SW480 (cell line): ENCODE results near the gene HOXB1.
A peak's percentile ranks its signal among the peaks of the same experiment; 100 is the strongest.

ENCODE experiments used
- DNase-seq: peaks from one replicate; pipeline ENCODE4 v3.0.0-alpha.2; 2016; ENCODE audit warnings: low spot score

Gene HOXB1

DNA sequence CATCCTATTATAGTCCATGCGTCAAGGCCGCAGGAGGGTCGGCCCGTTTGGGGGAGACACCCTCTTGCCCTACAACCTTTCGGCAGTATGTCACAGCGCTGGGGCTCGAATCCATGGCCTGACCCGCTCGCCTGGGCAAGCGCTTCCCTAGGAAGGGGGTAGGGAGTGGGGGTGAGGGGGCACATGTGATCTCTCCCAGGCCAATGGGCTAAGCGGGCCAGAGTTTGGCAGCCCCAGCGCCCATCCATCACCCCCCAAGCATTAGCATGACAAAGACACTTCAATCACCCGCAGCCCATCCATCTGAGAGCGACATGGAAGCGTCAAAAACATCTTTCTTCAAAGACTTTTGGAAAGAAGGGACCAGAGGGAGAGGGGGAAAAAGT is at the start of gene HOXB1:
Gene HOXB1, minus strand, starts transcription at position 125 of the 386 bp plus-strand sequence. Its CDS starts 107 bp downstream, at position 18.
- no peak for DNase-seq

DNA sequence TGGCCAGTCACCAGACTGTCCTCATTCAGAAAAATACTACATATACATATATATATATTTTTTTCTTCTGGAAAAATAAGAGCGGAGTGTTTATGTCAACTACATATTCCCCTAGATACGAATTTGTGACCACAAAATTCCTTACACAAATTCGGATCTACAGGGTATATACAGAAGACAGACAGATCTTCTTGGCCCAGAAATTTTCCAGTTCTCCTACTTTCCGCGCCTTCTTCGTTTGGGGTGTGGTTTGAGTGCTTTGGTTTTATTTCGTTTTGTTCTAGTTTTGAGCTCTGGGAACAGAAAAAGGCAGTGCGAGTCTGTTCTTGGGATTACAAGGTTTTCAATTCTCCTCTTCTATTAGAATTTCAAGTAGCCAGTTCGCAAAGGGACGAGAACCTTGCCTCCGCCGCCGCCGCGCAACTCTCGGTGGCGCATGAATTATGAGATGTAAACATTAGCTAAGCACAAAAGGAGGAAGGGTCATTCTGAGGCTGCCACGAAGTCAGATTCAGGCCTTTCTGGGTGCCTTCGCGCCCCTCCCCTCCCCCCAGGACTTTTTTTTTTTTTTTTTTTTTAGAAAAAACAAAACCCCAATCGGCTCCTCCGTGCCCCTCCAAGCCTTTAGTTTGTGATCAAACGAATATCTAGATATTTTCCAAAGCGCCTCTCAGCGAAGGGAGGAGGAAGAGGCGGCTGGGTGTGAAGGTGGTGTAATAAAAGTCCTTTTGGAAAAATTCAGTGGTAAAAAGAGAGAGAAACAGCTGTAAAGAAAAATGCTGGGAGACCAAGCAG is 49.1 kb upstream of the HOXB1 start:
- peak; percentile 43 for DNase-seq

DNA sequence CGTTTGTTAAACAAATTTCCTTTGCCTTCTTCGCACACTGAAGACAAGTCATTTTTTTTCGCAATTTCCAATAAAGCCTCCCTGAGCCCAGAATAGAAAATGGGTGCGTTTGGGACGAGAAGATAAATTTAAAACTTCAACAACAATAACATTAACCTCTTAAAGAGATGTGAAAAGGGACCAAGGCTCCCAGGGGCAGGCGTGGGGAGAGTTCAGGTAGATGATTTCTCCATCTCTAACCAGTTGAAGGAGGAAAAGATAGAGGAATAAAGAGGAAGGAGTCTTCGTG is 48.6 kb upstream of the HOXB1 start:
- no peak for DNase-seq

DNA sequence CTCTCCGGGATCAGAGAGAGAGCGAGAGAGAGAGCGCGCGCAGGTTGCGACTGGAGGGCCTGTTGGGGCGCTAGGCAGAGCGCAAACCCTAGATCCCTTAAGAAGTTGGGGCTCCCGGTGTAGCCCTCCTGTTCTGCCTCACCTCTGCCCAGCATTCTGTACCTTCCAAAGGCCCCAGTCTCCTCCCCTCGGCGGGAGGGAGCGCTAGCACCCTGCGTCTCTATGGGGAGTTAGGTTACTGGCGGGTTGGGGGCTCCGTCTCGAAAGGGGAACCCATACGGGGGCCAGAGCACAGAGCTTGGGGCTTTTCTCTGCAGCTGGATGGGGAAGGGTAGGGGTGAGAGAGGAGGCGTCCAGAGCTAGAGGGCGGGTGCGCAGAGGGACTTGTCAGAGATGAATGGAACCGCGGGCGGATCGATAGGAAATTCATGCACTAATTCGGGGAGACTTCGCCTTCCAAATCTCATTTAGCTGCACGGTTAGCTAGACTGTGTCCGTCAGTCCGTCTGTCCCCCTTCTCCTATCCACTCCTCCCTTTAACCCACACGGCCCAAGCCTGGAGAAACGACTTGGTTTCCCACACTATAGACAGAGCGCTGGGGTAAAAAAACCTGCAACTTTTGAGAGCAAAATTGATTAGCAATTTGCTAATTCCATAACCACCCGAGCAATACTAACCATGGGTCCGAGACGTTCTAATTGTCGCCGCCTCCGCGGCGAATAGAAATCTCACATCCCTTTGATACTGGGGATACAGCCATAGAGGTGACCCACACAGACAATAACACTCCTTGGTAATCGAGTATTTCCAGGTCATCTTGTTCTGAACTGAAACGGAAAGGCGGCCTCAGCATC is 48.0 kb upstream of the HOXB1 start:
- DNase-seq: peak; percentile 36

DNA sequence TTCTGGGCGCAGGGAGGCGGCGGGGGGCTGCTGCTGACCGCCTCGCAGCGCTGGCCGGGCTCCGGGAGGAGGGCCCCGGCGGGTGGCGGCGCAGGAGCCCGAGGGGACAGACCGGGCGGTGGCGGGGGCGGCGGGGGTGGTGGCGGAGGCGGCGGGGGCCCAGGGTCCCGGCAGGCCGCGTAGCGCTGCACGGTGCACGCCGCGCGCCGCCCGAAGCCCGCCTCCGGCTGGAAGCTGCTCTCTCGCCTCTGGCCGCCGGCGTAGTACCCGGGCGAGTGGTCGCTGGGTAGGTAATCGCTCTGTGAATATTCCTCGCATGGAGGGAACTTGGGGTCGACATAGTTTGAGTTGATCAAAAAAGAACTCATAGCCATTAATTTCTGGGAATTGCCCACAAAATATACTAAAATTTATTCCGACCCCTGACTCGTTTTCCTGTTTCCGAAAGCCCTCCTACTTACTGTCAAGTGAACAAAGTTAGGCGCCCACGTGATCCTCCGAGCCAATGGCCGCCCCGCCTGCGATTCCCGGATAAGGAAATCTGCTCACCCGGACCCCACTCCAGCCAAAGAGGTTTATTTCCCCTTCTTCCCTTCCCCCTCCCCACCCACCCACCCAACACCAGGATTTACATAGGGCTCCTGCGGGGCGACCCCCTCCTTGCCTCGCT is 47.3 kb upstream of the HOXB1 start, which contains the start of gene HOXB4:
Gene HOXB4, minus strand, starts transcription at position 405 of the 670 bp plus-strand sequence. Its CDS starts 31 bp downstream, at position 374.
- peak; percentile 73 for DNase-seq

DNA sequence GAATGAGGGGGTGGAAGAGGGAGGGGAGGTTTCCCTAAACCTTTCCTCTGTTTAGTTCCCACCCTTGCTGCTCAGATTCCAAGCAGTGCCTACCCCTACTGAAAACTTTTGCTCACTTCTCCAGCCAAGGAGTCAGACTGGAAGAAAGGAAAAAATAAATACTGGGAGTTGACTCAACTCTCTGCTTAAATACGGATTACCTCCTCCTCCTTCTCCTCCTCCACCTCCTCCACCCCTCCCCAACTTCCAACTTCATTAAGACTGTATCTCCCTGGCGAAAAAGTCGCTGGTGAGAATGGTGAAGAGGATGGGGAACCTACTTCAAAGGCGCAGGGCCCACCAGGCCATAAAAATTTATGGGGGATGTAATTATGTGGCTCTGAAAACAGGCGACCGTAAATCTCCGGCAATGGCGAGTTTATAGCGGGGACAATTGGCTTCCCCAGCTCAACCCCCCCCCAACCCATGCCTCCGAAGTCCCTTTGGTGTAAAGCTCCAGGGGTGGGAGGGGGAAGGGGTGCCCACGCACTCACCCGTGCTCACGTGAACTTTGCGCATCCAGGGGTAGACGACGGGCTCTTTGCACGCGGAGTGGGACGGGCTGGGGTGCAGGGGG is 46.6 kb upstream of the HOXB1 start:
- peak; percentile 72 for DNase-seq

DNA sequence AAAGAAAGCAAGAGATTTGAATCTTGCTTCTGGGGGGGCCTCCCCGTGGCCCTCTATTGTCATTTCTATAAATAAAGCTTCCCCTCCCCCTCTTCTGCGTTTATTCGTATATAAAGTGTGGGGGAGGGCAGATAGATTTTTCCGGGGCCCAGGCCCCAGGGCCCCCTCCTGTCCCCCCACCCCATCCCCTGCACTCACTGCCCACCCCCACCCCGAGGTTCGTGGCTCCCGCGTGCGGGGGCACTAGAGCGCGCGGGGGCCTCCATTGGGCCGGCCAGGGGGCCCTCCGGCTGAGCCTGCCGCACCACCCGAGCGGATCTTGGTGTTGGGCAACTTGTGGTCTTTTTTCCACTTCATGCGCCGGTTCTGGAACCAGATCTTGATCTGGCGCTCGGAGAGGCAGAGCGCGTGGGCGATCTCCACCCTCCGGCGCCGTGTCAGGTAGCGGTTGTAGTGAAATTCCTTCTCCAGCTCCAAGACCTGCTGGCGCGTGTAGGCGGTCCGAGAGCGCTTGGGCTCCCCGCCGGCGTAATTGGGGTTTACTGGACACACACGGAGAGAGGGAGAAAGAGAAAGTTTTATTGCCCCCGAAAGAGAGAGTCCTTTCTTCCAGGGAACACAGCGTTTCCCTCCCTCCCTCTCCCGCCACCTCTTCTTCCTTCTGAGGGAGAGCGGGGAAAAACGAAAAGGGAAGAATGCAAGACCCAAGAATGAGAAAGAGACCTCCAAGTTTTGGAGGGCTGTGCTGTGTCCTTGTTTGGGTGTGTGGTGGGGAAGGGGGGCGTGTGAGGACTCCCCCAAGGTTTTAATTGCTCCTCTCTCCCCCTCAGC is 45.9 kb upstream of the HOXB1 start:
- peak; percentile 76 for DNase-seq

DNA sequence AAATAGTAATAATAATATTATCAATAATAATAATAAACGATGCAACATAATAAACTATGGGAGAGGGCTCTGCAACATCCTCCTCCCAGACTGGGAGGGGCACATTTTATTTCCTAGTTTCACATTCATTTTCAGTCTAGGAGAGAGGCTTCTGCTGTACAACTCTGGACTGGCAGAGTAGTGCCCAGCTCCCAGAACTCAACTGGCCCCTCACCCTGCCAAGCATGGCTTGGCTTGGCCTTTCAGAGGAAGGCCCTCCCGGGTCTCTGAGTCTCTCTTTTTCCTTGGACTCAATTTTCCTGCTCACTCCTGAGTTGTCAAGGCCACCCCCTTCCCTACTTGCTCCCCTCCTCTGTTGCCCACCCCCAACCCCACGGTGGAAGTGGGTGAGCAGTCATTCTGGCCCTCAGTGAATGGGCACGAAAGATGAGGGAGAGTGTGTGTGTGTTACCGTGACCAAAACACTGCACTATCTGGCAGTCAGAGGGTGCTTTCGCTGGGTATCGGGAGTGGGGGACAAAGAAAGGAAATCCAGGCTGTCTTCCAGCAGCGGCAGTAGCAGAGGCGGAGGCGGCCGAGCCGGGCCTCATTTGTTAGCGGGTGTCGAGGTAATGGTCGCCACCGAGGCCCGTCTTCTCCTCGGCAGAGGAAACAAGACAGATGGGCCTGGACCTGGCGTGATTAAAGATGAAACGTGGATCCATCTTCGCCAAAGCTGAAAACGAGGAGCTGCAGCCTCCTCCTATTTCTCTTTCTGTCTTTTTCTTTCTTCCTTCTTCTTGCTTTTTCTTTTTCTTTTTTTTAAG is 45.1 kb upstream of the HOXB1 start:
- no peak for DNase-seq

DNA sequence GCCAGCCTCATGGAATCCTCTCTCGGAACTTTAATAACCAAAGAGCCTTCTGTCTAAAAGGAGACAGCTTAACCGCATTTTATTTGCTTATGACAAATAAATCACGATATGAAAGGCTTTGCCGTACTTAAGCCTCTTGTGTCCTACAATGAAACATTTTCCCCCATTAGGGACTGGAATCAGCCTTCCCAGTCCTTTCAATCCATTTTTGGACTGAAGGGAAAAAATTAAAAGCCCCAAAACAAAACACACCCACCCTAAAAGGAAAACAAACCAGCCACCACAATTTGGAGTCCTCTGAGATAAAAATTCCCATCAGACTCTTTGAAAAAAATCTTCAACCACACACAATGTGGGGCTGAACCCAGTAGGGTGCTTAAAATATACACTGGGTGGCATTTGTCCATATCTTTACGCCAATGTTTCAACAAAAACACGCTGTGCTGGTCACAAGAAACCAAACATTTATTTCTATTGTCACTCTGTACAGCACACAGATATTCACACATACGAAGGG is 44.3 kb upstream of the HOXB1 start:
- peak; percentile 44 for DNase-seq

DNA sequence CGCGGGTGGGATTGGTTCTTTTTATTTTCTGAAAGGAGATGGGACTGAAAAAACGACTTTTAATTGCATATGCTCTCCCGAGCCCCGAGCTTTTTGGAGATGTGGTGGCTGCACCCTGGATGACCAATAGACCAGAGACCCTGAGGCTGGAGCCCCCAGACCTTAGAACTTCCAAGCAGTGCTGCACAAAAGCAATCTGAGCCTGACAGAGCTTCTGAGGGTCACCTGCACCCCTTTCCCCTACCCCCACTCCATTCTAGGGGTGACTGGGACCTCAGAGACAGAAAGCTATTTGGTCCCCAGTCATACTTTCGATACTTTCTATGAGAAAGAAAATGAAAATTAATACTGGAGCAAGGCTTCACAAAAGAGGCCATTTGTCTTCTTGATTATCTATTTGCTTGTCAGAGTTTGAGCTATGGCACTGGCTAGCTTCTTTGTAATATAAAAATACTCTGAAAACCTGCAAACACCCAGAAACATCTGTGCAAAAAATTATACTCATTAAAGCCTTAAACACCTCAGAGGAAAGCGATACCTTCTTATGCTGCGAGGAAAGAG is 43.8 kb upstream of the HOXB1 start:
- DNase-seq: no peak

DNA sequence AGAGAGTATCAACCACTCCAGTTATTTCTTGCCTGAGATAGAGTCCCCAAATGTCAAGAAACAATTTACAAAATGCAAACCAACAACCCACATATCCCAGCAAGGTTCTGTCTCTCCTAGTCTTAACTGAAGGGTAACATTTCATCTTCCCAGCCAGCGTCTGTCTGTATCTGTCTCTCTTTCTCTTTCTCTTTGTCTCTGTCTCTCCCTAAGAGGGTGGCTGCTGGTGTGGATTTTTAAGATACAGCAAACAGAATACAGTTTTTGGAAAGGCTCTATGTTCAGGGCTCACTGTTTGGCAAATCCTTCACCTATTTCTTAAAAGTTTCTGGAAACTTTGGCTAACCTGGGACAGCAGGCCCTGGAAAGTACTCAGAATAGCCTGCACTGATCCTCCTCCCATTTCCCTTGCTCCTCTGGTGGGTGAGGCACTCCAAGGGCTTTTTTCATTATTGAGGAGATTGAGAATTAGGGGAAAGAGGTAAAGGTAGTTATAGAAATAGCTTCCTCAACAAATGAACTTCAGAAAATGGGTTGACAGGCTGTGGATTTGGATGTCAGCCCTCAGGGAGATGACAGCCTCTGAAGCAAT is 41.1 kb upstream of the HOXB1 start:
- no peak for DNase-seq

DNA sequence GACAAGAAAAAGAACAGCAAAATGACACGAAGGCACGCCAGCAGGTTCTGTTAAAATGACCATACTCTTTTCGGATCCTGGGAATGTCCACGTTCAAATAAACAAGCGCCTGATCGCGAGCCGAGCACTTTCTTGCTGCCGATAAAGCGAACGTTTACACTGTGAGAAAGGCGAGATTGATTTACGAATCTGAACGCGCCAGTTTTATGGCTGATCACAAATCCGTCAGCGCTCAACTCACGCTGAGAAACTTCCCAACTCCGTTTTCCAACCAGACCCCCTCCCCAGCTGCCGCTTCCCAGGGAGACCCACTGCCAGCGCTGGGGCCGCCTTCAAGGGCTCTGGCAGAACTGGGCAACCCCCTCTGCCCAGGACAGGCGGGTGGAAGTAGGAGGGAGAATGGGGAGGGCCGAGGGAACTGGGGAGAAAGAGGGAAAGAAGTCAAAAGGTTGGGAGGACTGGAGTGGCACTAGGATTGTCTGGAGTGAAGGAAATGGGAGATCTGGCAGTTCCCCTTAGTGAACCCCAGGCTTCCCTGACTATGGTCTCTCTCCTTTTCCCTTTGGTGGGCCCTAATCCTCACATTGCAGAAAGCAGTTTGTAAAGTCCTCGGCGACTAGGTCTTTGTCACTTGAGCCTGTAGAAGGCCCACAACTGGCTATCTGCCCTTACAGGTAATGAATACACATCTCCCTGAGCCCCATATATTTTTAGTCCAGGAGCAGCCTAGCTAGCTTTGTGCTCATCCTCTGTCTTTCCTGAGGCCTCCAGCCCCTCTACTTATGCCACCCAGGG is 40.4 kb upstream of the HOXB1 start:
- DNase-seq: no peak

DNA sequence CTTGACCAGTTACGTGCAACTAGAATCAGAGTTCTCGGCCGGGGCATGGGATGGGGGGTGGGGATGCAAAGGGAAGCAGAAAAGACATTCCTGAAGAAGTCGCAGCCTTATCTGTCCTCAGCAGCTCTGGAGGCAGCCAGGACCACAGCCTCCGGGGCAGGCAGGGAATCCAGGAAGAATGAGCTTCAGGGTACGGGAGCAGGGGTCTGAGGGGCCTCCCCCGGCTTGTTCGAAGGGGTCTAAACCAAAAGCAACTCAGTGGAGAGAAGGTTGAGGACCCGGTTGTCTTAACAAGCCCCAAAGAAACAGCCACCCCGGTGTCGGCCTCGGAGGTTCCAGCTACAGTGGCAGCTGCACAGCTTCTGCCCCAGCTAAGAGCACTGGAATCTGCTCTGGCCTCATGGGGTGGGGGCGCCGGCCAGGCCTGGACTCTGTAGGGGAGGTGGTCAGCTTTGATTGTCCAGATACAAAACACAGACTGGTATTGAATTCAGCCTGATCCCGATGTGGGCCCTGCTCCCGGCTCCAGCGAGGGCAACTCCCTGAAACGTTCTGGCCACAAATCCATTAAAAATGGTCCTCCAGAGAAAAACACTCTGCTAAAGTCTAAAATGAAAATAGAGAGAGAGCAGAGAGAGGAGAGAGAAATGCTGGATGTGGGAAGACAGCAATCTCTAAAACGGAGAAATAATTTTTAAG is 39.7 kb upstream of the HOXB1 start:
- DNase-seq: no peak

DNA sequence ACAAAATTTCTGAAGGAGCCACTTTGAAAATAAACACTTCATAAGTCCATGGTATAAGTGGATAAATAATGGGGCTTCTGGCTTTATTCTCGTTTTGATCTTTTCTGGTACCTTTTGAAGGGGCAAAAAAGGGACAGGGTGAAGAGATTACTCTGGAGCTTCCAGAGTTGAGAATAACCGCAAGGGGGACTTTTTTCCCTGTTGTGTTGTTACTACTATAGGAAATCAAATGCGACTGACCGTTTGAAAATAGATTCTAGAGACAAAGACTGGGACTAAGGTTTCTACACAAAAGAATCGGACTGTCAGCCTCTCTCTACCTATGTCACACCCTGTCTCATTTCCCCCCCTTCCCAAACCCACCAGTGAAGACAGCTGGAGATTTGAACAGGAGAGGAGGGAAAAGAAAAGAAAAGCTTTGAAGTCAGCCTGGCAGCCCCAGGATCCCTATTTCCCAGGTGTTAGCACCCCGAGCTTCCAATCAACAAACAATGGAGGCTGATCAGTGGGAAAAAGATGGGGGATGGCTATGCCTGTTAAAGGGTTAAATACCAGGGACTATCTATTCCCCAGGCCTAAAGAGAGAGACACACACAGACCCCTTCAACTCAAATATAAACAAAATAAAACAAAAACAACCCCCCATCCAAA is 39.0 kb upstream of the HOXB1 start:
- no peak for DNase-seq

DNA sequence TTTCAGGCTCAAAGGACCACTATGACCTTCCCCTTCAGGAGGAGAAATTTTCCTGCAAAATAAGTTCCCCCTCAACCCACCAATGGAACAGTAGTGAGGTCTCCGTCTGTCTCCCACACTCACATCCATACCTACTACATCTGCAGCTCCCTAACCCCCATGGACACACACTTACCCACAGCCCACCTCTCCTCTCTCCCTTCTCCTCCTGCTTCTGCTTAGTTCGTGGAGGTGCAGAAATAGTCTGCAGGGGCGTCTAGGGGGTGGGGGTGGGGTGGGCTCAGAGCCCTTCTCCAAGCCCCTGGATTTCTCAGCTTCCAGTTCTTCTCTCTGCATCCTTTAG is 38.4 kb upstream of the HOXB1 start:
- DNase-seq: no peak

DNA sequence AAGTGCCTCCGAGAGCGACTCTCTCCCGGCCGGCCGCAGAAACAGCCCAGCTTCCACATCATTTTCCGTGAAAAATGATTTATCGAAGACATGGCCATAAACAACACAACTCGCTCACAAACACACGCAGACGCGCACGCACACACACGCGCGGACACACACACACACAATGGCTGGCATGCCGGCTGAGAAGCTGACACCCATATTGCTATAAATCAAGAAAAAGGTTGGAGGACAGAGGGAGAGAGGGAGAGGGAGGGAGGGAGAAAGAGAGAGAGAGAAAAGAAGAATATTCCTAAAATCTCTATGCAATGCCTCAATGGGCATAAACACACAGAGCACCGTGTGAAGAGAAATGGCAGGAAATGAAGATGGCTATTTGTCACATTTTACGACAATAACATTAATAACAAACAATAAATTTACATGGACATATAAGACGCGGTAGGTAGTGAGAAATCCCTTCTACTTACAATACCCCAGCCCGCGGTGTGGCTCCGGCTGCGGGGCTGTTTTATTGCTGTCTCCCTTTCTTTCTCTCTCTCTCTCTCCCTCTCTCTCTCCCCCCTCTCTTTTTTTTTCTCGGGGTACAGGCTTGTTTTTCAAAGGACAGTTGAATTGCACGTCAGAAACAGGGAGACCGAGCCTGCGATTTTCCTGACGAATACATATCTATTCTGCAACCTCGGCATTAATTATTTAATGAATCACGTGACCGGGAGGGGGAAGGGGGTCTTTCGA is 37.9 kb upstream of the HOXB1 start:
- no peak for DNase-seq
